IPS DF 4.7 (cell line): ENCODE data around the gene NOS1AP.
"Not testable (repeated sequence)": the region's sequence is repeated elsewhere in the genome, so short reads cannot be mapped to it uniquely, and the experiment has no call there.

ENCODE experiments used
- DNase-seq: peaks from one replicate; pipeline ENCODE4 v3.0.0-alpha.2; 2013; ENCODE audit warnings: low spot score; ENCODE audit errors: extremely low read depth

The NOS1AP gene

DNA sequence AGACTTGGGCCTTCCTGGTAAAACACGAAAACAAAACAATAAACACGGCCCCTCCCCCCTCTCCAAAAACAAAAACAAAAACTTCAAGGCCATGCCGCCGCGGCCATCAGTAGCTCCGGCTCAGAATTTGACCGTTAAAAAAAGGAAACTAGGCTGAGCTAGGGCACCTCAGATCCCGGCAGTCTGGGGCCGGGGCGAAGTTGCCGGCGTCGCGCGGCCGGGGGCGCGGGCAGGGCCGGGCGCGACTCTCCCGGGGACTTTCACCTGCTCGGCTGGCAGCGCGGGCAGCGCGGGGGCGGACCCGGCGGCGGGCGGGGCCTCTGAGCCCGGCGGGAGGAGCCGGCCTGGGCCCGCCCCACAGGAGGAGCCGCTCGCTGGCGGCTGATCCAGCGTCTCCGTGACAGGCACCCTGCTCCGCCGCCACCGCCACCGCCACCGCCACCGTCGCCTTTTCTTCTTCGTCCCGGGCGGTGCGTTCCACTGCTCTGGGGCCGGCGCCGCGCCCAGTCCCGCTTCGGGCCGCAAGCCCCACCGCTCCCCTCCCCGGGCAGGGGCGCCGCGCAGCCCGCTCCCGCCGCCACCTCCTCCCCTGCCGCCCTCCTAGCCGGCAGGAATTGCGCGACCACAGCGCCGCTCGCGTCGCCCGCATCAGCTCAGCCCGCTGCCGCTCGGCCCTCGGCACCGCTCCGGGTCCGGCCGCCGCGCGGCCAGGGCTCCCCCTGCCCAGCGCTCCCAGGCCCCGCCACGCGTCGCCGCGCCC is at the start of gene NOS1AP:
Gene NOS1AP, plus strand, starts transcription at position 358 of the 760 bp plus-strand sequence. CDS start 487 bp downstream, outside the sequence.
- no peak for DNase-seq

DNA sequence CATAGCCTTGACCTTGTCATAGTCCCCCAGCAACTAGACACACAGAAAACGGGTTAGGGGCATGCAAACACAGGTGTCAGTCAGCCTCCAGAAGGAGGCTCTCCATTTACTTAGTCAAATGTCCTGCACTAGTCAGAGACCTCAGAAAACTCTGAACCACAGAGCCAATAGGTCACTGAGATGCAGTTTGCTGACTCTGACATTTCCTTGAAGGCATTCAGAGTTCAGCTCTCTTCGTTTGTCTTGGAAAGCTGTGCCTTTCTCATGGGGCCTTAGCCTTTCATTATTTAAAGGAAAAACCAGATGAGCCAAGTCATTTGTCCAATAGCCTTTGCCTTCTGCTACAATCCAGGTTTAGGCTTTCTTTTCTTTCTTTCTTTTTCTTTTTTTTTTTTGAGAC is 49.3 kb upstream of the NOS1AP start:
- no peak for DNase-seq

DNA sequence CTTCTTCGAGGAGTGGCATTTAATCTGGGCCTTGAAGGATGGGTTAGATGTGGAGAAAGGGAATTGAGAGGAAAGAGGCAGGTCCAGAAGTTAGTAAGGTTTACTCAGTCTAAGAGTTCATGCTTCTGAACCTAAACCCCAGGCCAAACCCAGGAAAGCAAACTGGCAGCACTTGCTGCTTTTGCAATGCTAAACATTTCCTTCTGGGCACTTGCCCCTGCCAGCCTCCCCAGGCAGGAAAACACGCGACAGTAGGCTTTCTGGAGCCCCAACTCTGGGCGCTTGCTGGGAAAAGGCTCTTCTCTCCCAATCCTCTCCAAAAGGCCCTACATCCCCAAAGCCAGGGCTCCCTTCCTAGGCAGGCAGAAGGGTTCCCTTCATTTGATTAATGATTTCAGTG is 48.4 kb upstream of the NOS1AP start:
- DNase-seq = no peak

DNA sequence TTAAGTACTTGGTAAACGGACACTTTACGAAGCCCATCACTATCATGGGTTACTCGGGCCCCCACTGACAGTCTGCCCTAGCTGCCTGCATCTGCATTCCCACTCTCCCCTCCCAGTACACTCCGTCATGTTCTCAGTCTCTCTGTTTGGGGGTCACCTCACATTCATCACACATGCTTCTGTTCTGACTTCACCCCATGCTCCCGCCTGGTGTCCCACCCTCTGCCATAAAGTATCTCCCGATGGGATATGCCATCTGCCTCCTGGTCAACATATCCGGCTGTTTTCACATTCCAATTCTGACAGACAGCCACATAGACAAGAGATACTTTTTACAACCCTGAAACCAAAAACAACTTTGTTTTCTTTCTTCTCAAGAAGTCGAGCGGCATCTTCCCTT is 46.9 kb upstream of the NOS1AP start:
- DNase-seq = no peak

DNA sequence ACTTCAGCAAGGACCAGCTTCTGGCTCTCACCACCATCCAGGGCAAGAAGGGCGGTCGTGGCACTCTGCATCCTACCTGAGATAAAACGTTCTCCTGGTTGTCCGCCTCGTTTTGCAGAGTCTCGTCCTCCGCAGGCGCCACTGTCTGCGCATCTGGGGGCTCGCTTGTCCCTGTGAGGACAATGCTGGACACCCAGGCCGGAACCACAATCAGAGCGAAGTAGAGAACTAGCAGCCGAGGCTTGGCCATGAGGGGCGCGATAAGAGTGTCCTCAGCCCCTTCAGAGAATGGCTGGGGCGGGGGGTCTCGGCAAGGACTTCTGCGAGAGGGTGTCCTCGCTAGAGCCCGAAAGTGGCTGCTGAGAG is 46.3 kb upstream of the NOS1AP start:
- no peak for DNase-seq

DNA sequence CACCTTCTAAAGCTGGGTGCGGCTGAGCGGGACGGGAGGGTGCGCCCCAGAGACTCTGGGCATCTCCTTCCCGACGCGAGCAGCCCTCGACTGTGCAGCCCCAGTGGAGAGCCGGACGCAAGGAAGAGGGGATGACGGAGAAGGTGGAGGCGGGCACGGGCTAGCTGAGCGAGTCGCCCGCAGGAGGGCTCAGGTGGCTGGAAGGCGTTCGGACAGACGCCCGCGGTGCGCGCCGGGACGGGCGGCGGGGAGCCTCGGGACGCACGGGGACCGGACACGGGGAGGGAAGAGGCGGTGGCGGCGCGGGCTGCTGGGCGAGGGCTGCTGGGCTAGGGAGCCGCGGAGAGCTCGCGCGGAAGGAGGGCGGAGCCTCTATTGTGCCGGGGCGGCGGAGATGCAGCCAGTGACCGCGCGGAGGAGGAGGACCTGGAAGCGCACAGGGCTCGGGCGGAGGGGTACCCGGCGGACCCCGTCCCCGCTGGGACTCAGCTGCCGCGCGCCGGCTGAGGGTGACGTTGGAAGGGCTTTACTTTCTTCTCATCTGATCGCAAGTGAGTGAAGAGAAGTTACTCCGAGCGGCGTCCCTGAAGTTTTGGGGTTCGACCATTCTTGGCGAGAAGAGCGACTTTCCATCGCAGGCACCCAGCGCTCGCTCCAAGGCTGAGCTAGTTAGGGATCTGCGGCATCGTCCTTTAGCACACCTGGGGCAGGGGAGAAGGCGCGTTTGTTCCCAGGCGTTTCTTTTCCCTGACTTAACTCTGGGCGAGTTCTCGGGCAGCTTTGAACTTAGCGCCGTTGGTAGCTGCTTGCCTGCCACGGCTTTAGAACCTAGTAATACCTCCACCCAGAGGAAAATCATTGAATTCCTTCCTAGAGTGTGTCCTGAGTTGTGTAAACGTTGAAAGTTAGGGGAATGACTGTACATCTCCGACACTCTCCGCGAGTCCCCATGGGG is 45.7 kb upstream of the NOS1AP start, which contains the start of gene OLFML2B:
Gene OLFML2B, minus strand, starts transcription at position 323 of the 955 bp plus-strand sequence. CDS start 439 bp downstream, outside the sequence.
- DNase-seq = no peak

DNA sequence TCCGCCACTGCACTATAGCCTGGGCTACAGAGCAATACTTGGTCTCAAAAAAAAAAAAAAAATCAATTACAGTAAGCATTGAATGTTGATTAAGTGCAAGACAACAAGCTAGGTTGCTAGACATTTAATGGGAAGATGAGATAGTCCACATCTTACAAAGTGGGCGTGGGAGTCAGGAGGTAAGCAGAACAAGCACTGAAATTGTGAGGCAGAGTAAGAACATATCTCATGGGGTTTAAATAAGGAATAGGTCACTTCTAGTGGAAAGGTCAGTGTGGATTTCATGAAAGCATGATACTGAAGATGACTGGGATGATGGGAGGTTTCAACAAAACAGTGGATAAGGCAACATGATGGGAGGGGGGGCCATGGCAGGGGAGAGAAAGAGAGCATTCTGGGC is 44.0 kb upstream of the NOS1AP start:
- DNase-seq = no peak

DNA sequence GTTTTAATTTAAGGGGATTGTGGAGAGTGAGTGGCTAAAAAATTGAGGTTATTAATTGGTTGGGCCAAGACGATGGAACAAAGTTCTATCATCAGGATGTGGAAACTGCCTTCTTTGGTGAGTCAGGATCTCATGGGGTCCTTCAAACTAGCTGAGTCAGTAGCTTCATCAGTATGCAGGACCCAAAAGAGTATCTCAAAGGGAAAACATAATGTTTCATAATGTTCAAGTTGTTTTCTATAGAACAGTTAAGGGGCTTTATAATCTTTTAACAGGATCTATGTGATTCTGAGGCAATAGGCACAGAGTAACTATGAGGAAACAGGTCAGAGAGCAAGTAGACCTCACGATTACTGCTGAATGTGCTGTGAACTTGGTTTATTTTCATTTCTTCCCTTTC is 42.6 kb upstream of the NOS1AP start:
- DNase-seq = no peak

DNA sequence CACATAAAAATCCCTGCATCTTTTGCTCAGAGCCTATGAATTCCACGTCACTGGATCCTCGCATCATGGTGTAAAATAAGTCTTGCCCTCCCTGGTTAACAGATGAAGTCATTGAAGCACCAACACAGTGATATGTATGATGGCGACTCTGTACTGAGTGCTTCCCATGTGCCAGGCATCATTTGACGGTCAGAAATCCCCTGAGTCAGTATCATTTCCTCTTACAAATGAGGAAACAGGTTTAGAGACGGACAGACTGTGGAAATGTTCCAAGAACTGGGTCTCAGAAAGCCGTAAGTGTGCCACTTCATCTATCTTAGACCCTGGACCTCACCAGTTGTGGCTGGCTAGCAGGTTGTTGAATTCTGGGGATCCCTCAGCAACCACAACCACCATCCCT is 40.8 kb upstream of the NOS1AP start:
- DNase-seq = no peak

DNA sequence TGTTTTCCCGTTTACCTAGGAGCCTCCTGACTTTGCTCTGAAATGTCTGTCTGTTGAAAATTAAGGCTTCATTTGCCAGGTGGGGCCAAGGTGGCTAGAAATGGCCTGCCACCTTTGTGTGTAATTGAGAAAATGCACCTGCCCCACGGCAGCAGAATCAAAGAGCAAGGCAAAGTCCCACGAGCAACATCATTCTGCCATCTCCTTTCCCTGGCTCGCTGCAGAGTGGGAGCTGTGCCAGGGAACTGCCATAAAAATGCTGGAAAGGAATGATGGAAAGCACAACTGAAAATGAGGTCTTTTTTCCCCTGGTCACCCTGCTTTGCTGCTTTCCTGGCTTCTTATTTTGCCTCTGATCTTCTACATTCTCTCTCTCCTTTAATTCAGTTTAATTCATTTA is 40.3 kb upstream of the NOS1AP start:
- DNase-seq = no peak

DNA sequence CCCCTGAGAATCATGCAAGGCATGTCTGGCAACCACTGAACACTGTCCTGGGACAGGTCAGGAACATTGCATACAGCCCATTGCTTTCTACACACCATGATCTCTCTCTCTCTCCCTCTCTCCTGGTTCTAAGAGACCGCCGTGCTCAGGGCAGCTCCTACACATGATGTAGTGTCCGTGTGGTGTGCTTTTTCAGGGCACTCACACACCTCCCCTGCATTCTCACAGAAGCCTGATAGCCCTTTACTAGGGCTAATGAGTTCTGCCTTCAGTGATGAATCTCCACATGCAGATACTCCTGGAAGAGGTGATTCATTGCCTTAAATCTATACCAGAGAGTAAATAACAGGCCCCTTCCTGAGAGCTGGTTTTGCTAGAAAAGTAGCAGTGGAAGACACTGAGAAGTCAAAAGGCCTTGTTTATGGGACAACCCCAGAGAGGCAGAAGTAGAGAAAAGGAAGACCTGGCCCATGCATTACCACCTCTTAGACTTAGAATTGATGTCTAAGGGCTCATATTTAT is 38.7 kb upstream of the NOS1AP start:
- DNase-seq = no peak

DNA sequence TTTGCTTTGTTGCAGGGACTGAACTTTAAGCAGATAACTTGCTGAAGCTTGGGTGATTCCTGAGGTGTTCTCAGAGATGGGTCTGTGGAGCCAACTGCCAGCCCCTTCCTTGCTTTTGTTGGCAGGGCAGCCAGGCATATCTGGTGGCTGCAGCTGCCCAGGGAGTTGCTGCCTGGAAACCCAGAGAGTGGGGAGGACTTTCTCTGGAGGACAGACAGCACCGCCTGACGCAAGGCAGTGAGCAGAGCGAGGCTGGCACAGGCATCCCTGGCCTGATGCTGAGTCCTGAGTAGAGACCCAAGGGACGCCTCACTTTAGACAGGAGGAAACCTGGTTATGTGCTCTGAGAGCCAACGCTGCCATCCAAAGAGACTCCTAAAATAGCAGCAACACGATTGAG is 36.1 kb upstream of the NOS1AP start:
- no peak for DNase-seq

DNA sequence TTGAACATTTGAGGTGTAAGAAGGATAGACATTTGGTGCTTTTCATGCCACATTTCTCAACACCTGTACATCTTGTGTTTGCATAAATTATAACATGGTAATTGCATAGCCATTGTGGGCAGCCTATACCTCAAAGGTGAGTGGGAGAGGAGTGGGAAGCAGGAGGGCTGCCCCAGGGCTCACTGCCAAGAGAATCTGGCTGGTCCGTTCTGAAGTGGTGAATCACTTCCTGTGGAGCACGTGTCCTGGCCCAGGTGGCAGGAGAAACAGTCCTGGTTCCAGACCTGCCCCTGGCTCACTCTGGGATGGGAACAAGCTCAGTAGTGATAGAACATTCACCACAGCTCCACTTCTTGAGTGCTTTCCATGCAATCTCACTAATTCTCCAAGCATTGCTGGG is 34.2 kb upstream of the NOS1AP start:
- no peak for DNase-seq

DNA sequence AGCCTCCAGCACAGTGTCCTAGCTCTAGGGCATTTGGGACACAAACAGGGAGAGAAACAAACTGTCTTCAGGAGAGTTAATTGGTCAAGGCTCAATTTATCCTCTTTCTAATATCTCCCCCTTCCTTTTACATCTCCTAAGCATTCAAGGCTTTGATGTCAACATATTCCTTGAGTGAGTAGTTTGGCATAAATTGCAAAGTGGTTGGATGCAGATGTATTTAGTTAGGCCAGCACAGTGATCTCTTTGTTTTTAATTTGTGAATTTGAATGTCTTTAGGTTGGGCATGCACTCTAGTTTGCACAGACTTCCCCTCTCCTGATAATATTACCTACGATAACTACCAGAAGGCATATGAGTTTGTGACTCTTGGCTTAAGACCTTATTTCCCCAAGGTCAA is 33.3 kb upstream of the NOS1AP start:
- no peak for DNase-seq

DNA sequence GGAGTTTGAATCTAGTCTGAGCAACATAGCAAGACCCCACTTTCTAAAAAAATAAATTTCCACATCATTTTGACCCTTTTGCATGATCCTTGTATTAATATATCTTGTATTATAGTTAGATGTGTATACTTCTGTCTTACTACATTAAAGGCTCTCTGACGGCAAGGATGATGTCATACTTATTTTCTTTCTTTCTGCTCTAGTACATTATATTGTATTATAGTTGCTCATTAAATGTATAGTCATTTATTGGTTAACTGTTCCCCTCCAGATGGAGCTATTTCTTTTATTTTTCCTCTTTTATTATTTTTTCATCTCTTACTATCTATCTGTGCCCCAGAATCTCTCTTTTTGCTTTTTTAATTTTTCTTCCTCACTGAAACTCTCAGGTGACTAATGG is 30.9 kb upstream of the NOS1AP start:
- DNase-seq = no peak

DNA sequence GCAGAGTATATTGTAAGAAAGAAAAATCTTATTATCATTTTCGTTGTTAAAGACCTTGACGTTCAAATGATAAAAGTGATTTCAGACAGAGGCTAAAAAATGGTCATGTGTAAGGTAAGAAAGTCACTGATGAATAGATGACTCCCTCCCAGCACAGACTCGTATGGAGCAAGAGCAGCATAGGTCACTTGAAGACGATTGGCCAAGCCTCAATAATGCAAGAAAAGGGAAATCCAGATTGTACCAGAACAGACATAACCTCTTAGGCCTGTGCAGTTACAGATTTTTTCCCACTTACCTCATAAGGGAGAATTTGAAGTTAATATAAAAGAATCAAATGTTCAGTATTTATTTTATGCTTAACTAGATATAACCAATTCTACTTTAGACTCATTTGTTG is 29.5 kb upstream of the NOS1AP start:
- DNase-seq = no peak

DNA sequence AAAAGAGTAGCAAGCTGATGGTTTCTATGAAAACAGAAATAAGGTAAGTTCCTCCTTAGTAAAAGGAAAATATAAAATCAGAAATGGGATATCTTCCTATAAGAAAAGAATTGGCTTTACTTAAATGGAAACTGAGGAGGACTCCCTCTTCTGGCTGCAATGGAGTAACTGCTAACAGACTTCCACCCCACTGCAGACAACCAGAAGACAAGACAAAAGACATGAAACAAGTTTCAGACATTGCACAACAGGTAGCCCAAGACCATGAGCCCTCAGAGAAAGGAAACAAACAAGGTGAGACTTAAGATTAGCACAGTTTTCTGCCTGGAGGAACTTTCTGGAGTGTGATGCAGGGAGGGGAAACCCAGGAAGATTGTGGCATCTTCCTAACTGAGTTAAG is 28.8 kb upstream of the NOS1AP start:
- no peak for DNase-seq

DNA sequence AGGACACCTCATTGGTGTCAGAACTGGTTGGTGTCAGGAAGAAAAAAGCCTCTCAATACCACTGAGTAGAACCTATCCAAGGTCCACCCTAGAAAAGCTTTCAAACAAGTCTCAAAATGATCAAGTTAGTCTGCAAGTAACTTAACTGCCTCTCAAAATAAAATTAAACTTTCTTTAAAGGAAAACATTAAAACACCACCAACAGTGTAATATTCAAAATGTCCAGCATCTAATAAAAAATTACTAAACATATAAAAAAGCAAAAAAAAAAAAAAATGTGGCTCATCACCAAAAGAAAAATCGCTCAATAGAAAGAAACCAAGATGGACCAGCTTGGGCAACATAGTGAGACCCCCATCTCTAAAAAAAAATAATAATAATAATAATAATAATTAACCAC is 27.1 kb upstream of the NOS1AP start:
- DNase-seq = no peak

DNA sequence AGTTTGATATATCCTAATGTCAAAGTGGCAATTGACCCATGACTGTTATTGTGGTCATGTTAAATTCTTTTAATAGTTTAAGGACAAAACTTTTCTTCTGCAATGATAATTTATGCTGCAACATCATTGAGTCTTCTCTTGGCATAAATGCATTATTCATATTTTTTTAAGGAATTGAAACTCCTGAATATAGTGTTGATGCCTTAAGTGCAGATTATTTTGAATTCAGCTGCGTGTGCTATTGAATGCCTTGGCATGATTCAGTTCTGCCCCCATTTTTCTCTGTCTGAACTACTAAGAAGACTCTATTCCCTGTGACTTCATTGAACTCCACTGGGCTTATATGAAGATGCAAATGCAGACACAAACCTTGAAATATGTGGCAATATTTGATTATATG is 22.6 kb upstream of the NOS1AP start:
- DNase-seq = no peak

DNA sequence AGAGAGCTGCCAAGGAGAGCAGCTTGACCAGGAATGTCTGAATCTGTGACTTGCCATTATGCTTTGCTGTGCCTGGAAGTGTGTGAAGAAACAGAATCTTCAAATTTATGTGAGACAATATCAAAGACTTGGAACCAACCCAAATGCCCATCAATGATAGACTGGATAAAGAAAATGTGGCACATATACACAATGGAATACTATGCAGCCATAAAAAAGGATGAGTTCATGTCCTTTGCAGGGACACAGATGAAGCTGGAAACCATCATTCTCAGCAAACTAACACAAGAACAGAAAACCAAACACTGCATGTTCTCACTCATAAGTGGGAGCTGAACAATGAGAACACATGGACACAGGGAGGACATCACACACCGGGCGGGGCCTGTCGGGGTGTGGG is 15.5 kb upstream of the NOS1AP start:
- DNase-seq = not testable (repeated sequence)

DNA sequence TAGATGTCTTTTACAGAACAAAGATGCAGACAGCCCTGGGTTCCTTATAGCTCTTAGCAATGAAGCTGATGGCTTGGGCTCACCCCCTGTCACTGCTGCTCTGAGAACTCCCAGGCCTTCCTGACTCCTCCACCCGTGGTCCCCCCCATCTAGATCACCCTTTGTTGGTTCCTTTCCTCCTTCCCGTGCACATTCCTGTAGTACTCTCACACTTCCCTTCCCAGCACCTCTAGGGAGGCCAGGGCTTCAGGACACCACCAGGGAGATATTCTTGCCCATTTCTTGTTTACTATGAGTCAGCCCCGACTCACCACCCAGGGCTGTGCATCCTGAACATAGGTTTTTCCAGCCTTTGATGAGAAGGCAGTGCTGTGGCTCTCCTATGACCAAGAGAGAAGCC is 14.4 kb upstream of the NOS1AP start:
- DNase-seq = no peak

DNA sequence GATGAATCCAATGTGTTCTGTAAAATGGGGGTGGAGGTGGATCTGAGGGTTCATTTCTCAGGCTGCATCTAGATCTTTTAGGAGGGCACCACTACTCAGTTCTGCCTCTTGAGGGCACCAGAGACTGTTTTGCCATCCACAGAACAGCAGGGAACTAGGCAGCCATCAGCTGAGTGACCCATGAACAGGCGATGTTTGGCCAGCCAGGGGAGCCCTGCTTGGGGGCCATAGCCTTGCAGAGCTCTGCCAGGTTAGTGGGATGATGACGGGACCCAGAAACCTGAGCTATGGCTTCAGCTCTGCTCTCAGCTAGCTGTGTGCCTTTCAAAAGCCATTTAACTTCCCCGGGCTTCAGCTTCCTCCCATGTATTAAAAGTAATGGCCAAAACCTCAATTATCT is 13.4 kb upstream of the NOS1AP start:
- DNase-seq = no peak
